ENCODE results near the gene ZFYVE9.
A peak's percentile ranks its signal among the peaks of the same experiment; 100 is the strongest.
"Not testable (repeated sequence)": the region's sequence is repeated elsewhere in the genome, so short reads cannot be mapped to it uniquely, and the experiment has no call there.

The ZFYVE9 gene

GRCh38 chr1:52348704-52349300 lies 206.9 kb downstream of the ZFYVE9 start:
- peak; percentile 57 for DNase-seq

DNA sequence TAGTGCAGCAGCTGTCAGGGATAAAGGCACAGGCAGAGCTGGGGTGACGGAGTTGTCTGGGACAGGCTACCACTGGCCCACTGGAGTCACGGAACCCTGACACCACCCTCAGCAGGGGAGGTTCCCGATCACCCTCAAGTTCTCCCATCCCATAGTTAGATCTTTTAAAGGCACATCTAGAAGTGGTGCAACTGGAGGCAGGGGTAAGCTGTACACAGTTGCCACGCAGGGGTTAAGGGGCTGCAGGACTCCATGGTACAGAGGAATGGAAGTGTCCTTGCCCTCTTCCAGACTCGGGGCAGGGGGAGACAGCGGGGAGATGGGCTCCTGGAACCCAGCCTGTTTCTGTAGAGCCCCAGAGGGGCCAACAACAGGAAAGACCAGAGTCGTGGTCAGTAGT lies 210.8 kb downstream of the ZFYVE9 start:
- DNase-seq = no peak

DNA sequence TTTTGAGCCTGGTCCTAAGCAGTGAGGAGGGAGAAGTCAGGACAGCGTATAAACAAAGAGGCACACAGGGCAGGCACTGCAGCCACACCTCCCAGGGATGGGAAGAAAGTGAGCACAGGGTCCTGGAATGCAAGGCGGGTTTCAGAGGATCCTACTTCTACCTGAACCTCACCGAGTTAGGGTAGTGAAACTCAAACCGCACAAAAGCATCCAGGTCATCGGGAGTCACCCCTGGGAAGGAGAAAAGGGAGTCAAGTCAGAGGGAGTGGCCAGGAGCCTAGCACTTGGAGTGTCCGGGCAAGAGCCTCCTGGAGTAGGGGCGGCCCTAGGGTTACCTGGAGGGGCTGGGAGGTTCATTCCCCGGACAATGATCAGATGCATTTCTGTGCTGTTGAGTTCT lies 213.5 kb downstream of the ZFYVE9 start:
- DNase-seq = no peak

DNA sequence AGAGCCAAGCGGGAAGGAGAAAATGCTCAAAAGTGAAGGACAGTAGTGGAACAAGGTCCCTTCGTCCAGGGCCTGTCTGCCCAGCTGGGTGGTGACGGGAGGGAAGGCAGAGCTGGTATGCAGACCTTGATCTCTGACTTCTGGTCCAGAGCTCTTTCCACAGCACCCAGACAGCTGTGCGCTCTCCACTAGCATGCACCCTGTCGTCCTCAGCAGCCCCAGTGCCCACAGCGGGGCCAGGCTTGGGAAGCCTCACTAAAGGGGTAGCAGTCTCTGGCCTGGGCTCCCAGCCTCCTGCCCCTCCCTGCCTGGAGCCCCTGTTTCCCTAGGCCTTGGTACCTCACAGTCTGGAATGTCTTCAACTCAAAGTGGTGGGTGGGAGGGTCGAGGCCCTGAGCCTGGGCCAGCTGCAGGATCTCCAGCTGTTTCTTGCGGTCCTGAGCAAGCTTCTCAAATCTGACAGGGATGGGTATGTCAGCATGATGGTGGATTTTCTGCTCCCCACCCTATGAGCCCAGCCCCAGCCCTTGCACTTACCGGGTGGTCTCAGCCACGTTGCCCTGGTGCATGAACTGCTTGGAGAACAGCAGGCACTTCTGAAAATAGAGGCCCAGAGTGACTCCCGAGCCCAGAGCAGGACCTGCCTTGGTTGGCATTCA lies 214.1 kb downstream of the ZFYVE9 start:
- DNase-seq = no peak

GRCh38 chr1:52356818-52357355 lies 215.0 kb downstream of the ZFYVE9 start:
- DNase-seq = no peak

DNA sequence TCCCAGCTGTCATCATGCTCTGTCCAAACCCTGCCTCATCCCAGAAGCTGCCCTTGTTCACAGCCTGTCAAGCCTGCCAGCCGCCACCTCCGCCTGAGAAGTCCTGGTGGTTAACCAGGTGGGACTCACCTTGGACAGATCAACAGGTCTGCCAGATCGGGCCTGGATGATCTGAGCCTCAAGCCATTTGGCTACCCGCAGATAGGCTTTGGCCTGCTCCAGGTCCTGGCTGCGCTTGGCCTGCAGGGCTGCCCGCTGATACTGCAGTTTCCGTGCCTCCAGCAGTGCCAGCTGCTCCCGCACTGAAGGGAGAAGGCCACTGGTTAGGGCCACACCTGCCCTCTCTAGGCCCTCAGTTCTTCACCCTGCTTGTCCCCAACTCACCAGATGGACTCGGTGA lies 215.5 kb downstream of the ZFYVE9 start:
- DNase-seq = no peak

DNA sequence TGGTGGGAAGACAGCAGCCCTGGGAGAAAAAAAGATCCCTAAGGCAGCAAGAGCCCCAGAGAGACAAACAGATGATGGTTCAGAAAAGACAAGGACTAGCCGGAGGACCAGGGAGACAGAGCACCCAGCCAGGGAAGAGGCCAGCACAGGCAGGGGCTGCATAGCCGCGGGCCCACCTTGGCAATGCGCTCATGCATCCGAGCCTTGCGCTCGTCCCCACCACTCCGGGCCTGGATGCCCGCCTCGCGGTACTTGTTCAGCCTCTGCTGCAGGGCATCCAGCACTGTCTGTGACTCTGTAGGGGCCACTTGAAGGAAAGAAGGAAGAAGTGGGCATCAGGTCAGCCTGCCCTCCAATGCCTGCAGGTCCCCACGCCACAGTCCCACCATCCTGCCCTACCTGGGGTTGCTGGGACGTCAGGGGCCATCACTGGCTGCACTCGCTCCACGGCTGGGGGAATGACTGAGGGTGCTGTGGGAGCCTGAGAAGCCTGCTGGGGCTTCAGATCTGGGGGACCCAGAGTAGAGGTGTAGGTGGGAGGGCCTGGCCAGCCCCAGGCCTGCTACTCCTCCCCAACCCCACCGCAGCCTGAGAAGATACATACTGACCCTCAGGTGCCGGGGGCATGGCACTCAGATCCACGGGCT lies 217.1 kb downstream of the ZFYVE9 start:
- DNase-seq = no peak

DNA sequence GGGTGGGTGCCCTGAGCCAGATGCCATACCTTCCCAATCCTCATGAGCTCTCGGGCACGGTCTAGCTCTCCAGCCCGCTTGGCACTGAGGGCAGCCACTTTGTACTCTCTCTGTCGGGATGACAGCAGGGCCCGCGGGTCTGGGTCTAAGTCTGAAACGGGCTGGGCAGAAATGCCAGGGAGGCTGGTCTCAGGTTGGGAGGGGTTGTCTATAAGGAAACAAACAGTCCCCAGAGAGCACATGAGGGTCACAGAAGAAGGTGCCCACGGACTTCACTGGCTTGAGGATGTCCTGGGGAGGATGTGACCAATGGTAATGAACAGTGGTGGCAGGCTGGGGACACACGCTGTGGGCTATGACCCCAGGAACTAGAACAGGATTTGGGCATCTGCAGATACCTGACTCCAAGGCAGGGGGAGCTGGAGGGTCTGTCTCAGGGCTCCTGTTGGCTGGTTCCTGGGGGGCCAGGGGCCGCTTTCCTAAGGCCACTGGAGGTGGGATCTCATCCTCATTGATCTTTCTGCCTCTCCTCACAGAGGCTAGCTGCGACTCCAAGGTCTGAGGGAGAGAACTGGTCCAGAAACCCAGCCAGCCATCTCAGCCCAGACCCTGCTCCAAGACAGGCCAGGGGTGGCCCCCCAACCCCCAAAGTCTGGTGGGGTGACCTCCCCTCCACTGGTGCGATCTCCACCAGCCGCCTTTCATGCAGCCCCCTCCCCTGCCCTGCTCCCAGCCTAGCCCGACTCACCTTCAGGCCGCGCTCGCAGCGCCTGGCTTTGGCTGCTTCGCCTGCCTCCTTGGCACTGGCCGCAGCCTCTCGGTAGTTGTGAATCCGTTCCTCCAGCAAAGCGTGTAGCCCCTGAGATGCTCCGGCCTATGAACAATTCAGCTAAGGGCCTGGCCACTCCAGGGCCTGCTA lies 218.0 kb downstream of the ZFYVE9 start:
- DNase-seq = no peak

DNA sequence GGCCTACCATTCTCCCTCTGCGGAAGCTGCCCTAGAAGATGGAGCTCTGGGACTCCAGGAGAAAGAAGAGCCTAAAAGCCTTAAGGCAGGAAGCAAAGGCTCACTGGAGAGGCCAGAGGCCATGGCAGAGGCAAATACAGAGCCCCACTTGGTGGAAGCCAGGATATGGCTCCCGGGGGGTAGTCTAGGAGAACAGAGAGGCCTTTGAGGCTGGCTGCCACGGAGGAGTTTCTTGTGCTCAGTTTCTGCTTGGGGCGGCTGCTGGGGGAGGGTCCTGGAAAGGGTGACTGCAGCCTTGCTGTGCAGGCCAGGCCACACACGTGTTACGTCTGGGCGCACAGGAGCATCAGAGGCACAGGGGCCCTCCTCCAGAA lies 218.7 kb downstream of the ZFYVE9 start:
- DNase-seq = no peak

- DNase-seq = no peak
These were observed 222.4 kb downstream of the ZFYVE9 start for GRCh38 chr1:52364235-52364839.

- DNase-seq = peak; percentile 45
These were observed 223.3 kb downstream of the ZFYVE9 start for GRCh38 chr1:52365071-52365745.

- DNase-seq = peak; percentile 97
These were observed 224.0 kb downstream of the ZFYVE9 start, which contains the start of gene CC2D1B for GRCh38 chr1:52365746-52366516. Gene CC2D1B, minus strand, starts transcription at chr1:52366205. Its CDS starts 1,585 bp downstream, at chr1:52364620.

GRCh38 chr1:52366517-52366827 lies 224.6 kb downstream of the ZFYVE9 start:
- no peak for DNase-seq

GRCh38 chr1:52367272-52367671 lies 225.4 kb downstream of the ZFYVE9 start:
- DNase-seq = no peak

- peak; percentile 81 for DNase-seq
These were observed 226.7 kb downstream of the ZFYVE9 start for GRCh38 chr1:52368383-52369172.

GRCh38 chr1:52369851-52370250 lies 228.0 kb downstream of the ZFYVE9 start:
- DNase-seq = not testable (repeated sequence)

DNA sequence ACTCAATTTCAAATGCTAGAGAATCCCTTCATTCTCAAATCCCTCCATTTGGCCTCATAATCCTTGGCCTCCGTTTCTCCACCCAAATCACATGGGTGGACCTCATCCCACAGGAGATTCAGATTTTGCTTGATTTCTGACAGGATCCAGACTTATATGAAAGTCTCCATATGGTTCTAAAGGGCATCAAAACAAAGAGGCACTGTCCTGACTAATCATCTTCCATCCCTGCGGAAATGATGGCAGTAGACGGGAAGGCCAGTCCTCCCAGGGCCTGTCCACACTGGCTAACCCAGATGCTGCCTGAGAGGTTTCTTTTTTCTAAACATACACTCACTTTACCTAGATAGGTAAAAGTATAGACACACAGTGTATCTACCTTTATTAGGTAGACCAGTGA lies 243.5 kb downstream of the ZFYVE9 start:
- no peak for DNase-seq

DNA sequence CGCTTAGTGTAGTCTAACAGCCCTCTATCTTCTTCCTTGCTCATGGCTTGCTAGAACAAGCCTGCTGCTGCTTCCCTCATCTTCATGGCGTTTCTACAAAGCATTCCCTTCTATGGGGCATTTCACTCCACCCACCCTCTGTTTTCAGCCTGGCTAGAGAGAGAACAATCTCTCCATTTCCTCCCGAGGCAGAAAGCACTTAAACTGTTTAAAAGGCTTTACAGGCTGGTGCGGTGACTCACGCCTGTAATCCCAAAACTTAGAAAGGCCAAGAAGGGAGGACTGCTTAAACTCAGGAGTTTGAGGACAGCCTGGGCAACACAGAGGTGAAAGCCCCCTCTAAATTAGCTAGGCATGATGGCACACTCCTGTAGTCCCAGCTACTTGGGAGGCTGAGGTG lies 244.6 kb downstream of the ZFYVE9 start:
- no peak for DNase-seq

- no peak for DNase-seq
These were observed 251.3 kb downstream of the ZFYVE9 start for GRCh38 chr1:52393174-52393573.

All from NCI-H69 (cell line).